Esophagus (tissue), 2 donors: Measurements from ENCODE around the gene LPCAT3. TPM values are rescaled to one million over a fixed set of nuclear protein-coding genes. Genes with fewer than 3 reads are reported as not detected.

Source experiments
- H3K27ac ChIP-seq, 2 donors: one replicate each; pipeline ENCODE4 v1.5.1; 2013; ENCODE audit warnings: low read depth in 2 of 2, mild to moderate bottlenecking in 2 of 2, inconsistent platforms in 1 of 2, low read length in 1 of 2, moderate library complexity in 1 of 2
- H3K27me3 ChIP-seq, 2 donors: one replicate each; pipeline ENCODE4 v1.6.1; 2013; ENCODE audit warnings: low read length in 2 of 2, control low read depth in 1 of 2, mild to moderate bottlenecking in 1 of 2; ENCODE audit not compliant: insufficient read depth in 2 of 2, control insufficient read depth in 1 of 2
- H3K36me3 ChIP-seq, 2 donors: one replicate each; pipeline ENCODE4 v1.6.1; 2013; ENCODE audit warnings: low read length in 1 of 2; ENCODE audit not compliant: control insufficient read depth in 2 of 2, insufficient read depth in 2 of 2
- H3K4me1 ChIP-seq, 2 donors: one replicate each; pipeline ENCODE4 v1.6.1; 2013; ENCODE audit warnings: low read length in 1 of 2; ENCODE audit not compliant: control insufficient read depth in 2 of 2, insufficient read depth in 2 of 2
- H3K4me3 ChIP-seq, 2 donors: one replicate each; pipeline ENCODE4 v1.5.1; 2013; ENCODE audit warnings: low read length in 2 of 2, mild to moderate bottlenecking in 2 of 2, low read depth in 1 of 2, moderate library complexity in 1 of 2
- H3K9me3 ChIP-seq, 2 donors: one replicate each; pipeline ENCODE4 v1.6.1; 2013; ENCODE audit warnings: mild to moderate bottlenecking in 2 of 2, low read depth in 1 of 2, low read length in 1 of 2, moderate library complexity in 1 of 2; ENCODE audit not compliant: control insufficient read depth in 2 of 2, insufficient read depth in 1 of 2
- WGBS, 2 donors: extraction: QIAGEN DNeasy Blood & Tissue Kit; methylation state at CpG; one replicate each; pipeline ENCODE4 v1.1.7; 2013; 5-methylcytosine and 5-hydroxymethylcytosine counted together
- polyA plus RNA-seq, 2 donors: library from polyadenylated mRNA; stranded (reverse); fragments of 200-250 nt; gene quantifications; one replicate each; pipeline ENCODE4 v1.2.3, GENCODE V29; 2013
- donor health status: healthy with polysubstance abuse.
- donor health status: Bipolar disorder and iron deficiency.

LPCAT3 gene
- polyA plus RNA-seq, 2 donors = 15.7 to 27.0 TPM

GRCh38 chr12:6938353-6939190 is 79.7 kb downstream of the LPCAT3 start:
- Histone ChIP-seq H3K27ac (peak overlapping the region; percentile 57 to 85), H3K9me3 (no peaks in the 10 kb centered on the region), H3K4me1 (peaks cover 0 to 6% of the 10 kb centered on the region in 2 donors), H3K36me3 (peaks cover 3 to 31% of the 10 kb centered on the region in 2 donors), H3K4me3 (no peak overlapping the region), H3K27me3 (no peaks in the 10 kb centered on the region)
- 73 to 78% methylated on average over 31 to 32 of the region's 32 CpGs for WGBS, 2 donors

GRCh38 chr12:6937481-6938352 is 80.6 kb downstream of the LPCAT3 start:
- Histone ChIP-seq H3K9me3 (no peaks in the 10 kb centered on the region), H3K36me3 (peaks cover 3 to 31% of the 10 kb centered on the region in 2 donors)

DNA sequence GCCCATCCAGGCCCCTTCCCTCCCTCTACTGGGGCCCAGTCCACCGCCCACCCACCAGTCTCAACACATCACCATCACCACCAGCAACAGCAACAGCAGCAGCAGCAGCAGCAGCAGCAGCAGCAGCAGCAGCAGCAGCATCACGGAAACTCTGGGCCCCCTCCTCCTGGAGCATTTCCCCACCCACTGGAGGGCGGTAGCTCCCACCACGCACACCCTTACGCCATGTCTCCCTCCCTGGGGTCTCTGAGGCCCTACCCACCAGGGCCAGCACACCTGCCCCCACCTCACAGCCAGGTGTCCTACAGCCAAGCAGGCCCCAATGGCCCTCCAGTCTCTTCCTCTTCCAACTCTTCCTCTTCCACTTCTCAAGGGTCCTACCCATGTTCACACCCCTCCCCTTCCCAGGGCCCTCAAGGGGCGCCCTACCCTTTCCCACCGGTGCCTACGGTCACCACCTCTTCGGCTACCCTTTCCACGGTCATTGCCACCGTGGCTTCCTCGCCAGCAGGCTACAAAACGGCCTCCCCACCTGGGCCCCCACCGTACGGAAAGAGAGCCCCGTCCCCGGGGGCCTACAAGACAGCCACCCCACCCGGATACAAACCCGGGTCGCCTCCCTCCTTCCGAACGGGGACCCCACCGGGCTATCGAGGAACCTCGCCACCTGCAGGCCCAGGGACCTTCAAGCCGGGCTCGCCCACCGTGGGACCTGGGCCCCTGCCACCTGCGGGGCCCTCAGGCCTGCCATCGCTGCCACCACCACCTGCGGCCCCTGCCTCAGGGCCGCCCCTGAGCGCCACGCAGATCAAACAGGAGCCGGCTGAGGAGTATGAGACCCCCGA is 81.4 kb downstream of the LPCAT3 start:
- Histone ChIP-seq H3K27me3 (no peaks in the 10 kb centered on the region), H3K4me3 (peak overlapping the region; percentile 55 to 70), H3K4me1 (peaks cover 0 to 6% of the 10 kb centered on the region in 2 donors), H3K9me3 (no peaks in the 10 kb centered on the region), H3K27ac (peak overlapping the region; percentile 85 to 93), H3K36me3 (peaks cover 3 to 30% of the 10 kb centered on the region in 2 donors)
- WGBS, 2 donors = 21 to 30% methylated on average over 32 to 36 of the region's 36 CpGs

More at GRCh38 chr12:6937481-6938352, 80.6 kb downstream of the LPCAT3 start:
- Histone ChIP-seq H3K27me3 (no peaks in the 10 kb centered on the region), H3K4me3 (peak overlapping the region; percentile 55 to 70), H3K27ac (peak overlapping the region; percentile 85 to 93), H3K4me1 (peaks cover 0 to 6% of the 10 kb centered on the region in 2 donors)
- 0 to 1% methylated on average over 77 to 80 of the region's 80 CpGs for WGBS, 2 donors

DNA sequence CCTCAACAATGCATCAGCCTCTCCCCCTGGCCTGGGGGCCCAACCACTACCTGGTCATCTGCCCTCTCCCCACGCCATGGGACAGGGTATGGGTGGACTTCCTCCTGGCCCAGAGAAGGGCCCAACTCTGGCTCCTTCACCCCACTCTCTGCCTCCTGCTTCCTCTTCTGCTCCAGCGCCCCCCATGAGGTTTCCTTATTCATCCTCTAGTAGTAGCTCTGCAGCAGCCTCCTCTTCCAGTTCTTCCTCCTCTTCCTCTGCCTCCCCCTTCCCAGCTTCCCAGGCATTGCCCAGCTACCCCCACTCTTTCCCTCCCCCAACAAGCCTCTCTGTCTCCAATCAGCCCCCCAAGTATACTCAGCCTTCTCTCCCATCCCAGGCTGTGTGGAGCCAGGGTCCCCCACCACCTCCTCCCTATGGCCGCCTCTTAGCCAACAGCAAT is 82.1 kb downstream of the LPCAT3 start:
- peaks cover 3 to 24% of the 10 kb centered on the region in 2 donors for H3K36me3 ChIP-seq
- WGBS, 2 donors = 86 to 92% methylated on average over 3 of the region's 3 CpGs
- peak overlapping the region in 1 of 2 donors; percentile 85 for H3K27ac ChIP-seq
- H3K4me3 ChIP-seq = no peak overlapping the region
- H3K9me3 ChIP-seq = no peaks in the 10 kb centered on the region
- H3K27me3 ChIP-seq = no peaks in the 10 kb centered on the region
- H3K4me1 ChIP-seq = peaks cover 0 to 6% of the 10 kb centered on the region in 2 donors

- Histone ChIP-seq H3K9me3 (no peaks in the 10 kb centered on the region), H3K4me3 (no peak overlapping the region), H3K27me3 (no peaks in the 10 kb centered on the region), H3K27ac (no peak overlapping the region), H3K36me3 (peaks cover 3 to 22% of the 10 kb centered on the region in 2 donors), H3K4me1 (peaks cover 0 to 6% of the 10 kb centered on the region in 2 donors)
- 60 to 69% methylated on average over 14 of the region's 14 CpGs for WGBS, 2 donors
Measured at GRCh38 chr12:6935371-6936193, 82.7 kb downstream of the LPCAT3 start.

- H3K36me3 ChIP-seq = peaks cover 3 to 21% of the 10 kb centered on the region in 2 donors
- whole genome bisulfite sequencing, 2 donors = 45 to 46% methylated on average over 8 of the region's 8 CpGs
Measured at GRCh38 chr12:6934110-6934509, 84.2 kb downstream of the LPCAT3 start.

GRCh38 chr12:6932766-6933165 is 85.5 kb downstream of the LPCAT3 start:
- no peaks in the 10 kb centered on the region for H3K27me3 ChIP-seq
- no peaks in the 10 kb centered on the region for H3K9me3 ChIP-seq
- WGBS, 2 donors = 43 to 56% methylated on average over 1 of the region's 1 CpG
- H3K4me1 ChIP-seq = peaks cover 0 to 12% of the 10 kb centered on the region in 2 donors
- H3K36me3 ChIP-seq = peaks cover 3 to 21% of the 10 kb centered on the region in 2 donors
- H3K4me3 ChIP-seq = no peak overlapping the region
- H3K27ac ChIP-seq = no peak overlapping the region

More at GRCh38 chr12:6934110-6934509, 84.2 kb downstream of the LPCAT3 start:
- peaks cover 0 to 13% of the 10 kb centered on the region in 2 donors for H3K4me1 ChIP-seq
- H3K27me3 ChIP-seq = no peaks in the 10 kb centered on the region
- H3K9me3 ChIP-seq = no peaks in the 10 kb centered on the region
- H3K4me3 ChIP-seq = no peak overlapping the region
- peak overlapping the region in 1 of 2 donors; percentile 1 for H3K27ac ChIP-seq
